Hematopoietic multipotent progenitor cell treated with erythropoietin and hydrocortisone succinate and interleukin-3 and kit ligand, for 4 days (in vitro differentiated cells): ENCODE results near the gene VKORC1L1.
"Not testable (repeated sequence)": the region's sequence is repeated elsewhere in the genome, so short reads cannot be mapped to it uniquely, and the experiment has no call there.

Experiments
- DNase-seq: peaks from one replicate; pipeline ENCODE4 v3.0.0-alpha.2; 2015

VKORC1L1 gene

DNA sequence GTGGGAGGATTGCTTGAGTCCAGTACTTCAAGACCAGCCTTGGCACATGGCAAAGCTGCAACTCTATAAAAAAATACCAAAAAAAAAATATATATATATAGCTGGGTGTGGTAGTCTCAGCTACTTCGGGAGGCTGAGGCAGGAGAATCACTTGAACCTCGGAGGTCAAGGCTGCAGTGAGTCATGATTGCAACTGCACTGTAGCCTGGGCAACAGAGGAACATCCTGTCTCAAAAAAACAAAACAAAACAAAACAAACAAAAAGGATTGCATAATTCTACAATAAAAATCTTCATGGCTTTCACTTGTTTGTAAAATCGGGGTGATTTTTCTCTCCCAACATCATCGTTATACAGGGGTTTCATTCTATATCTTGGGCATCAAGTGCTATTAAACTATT is 74.0 kb downstream of the VKORC1L1 start:
- DNase-seq, result no peak

GRCh38 chr7:65951837-65952578 is 79.1 kb downstream of the VKORC1L1 start:
- DNase-seq, result peak; percentile 66

DNA sequence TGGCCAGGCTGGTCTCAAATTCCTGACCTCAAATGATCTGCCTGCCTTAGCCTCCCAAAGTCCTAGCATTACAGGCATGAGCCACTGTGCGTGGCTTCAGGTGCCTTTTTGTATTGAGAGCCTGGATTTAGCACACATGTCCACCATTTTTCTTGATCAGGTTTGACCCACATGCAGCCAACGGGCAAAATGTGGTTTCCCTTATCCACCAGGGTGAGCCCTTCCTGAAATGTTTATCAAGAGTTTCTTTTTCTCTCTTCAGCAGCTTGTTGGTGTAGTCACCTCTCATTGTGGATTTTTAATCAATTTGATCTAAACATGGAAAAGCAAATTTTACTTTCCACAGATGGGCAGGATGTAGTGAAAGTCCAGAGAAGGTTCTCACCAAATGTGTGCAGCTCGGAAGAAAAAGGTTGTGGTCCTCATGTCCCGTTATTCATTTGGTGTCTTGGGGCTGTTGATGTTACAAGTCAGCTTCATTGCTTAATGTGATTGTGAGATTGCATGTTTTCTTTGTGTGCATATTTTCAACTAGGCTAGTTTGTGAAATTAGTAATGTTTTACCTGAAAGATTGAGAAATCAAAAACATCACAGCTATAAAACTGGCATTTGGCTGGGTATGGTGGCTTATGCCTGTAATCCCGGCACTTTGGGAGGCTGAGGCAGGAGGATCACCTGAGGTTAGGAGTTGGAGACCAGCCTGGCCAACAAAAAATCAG is 80.3 kb downstream of the VKORC1L1 start:
- DNase-seq, result peak; percentile 91

GRCh38 chr7:65953890-65954450 is 81.1 kb downstream of the VKORC1L1 start:
- DNase-seq, result peak; percentile 64

GRCh38 chr7:65955718-65956117 is 82.8 kb downstream of the VKORC1L1 start:
- no peak for DNase-seq

- no peak for DNase-seq
Observed at GRCh38 chr7:65960351-65961074, 87.6 kb downstream of the VKORC1L1 start.

DNA sequence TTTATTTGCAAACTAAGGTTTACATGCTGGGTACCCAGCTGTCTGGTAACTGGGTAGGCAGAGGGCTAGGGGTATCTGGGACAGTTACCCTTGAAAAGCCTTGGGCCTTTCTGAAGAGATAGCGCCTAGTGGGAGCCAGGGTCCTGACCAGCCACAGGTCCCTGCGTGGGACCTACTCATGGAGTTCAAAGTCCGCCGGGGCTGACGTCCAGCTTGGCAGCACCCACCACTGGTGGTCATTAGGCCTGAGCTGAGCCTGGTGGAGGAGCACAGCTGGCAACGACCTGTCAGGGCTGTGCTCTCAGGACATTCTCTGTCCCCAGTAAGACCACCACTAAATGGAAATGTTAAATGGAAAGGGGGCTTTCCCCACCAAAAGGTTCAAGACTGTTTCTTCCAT is 89.2 kb downstream of the VKORC1L1 start:
- no peak for DNase-seq

- DNase-seq, result not testable (repeated sequence)
Observed at GRCh38 chr7:65964671-65965070, 91.8 kb downstream of the VKORC1L1 start.

GRCh38 chr7:65966146-65966545 is 93.3 kb downstream of the VKORC1L1 start:
- no peak for DNase-seq

DNA sequence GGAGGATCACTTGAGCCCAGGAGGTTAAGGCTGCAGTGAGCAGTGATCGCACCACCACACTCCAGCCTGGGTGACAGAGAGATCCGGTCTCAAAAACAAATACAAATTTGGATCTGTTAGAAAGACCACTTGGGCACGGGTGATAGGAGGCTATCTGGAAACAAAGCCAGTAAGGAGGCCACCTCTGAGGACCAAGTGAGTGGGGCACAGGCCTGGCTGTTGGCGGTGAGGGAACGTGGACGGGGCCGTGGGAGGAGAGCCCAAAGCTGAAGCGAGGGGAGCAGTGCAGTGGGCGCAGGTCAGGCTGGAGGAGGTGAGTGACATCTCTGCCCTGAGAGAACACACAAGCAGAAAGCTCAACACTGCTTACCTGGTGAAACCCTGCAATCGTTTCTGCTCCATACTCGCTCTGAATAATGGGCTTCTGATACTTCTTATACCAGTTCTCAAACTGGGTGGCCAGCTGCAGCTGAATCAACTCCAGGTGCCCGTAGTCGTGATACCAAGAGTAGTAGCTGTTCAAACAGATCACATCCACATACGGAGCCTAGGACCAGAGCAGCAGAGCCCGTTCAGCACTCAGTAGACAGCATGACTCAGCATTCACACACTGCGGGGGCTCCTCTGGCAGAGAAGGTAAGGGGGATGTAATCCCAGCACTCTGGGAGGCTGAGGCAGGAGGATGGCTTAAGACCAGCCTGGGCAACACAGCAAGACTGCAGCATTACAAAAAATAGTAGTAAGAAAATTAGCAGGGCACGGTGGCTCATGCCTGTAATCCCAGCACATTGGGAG is 94.7 kb downstream of the VKORC1L1 start:
- no peak for DNase-seq

DNA sequence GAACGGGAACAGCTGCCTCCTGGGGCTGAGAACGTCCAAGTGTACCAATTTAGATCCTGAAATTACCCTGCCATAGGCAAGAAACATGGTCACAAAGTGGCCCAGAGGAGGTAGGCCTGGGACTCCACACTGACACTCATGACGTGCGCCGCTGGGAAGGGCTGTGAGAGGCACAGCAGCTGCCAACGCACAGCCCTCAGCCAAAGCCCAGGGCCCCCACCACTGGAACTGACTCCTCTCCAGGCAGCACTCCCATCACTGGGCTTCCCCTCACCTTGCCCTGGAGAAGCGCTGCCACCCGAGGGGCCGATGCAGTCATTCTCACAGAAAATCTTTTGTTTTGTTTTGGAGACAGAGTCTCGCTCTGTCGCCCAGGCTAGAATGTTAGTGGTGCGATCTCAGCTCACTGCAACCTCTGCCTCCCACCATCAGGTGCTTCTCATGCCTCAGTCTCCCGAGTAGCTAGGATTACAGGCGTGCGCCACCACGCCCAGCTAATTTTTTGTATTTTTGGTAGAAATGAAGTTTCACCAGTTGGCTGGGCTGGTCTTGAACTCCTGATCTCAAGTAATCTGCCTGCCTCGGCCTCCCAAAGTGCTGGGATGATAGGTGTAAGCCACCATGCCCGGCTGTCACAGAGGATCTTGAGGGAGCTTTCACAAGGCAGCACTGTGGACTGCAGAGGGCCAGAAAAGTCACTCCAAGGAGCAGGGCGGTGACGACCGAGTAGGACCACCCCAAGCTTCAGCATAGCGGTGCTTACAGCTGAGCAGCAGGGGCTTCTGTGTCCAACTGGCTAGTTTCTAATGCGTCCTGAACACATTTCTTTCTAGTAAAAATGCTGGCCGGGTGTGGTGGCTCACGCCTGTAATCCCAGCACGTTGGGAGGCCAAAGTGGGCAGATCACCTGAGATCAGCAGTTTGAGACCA is 95.6 kb downstream of the VKORC1L1 start:
- no peak for DNase-seq

DNA sequence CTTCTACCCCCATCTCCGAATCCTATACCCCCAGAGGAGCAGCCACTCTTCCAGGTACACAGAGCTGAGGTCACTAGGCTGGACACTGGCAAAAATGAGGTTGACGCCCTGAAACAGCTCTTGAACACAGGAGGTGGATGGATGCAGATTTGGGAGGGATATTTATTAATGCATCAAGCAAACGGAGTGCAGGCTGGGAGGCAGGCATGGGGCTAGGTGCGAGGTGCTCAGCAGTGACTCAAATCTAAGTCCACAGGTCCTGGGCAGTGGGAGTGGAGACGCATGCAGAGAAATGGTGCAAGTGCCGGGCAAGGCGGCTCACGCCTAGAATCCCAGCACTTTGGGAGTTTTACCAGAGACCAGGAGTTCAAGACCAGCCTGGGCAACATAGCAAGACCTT is 98.1 kb downstream of the VKORC1L1 start:
- no peak for DNase-seq

DNA sequence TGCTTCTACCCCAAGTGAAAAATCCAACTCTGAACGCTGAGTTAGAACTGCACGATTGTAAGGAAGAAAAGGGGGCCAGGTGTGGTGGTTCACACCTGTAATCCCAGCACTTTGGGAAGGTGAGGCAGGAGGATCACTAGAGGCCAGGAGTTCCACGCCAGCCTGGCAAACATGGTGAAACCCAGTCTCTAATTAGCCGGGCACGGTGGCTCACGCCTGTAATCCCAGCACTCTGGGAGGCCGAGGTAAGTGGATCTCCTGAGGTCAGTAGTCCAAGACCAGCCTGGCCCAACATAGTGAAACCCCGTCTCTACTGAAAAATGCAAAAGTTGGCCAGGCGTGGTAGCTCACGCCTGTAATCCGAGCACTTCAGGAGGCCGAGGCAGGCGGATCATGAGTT is 100.1 kb downstream of the VKORC1L1 start:
- no peak for DNase-seq

- DNase-seq, result no peak
Observed at GRCh38 chr7:65974191-65974801, 101.4 kb downstream of the VKORC1L1 start.

DNA sequence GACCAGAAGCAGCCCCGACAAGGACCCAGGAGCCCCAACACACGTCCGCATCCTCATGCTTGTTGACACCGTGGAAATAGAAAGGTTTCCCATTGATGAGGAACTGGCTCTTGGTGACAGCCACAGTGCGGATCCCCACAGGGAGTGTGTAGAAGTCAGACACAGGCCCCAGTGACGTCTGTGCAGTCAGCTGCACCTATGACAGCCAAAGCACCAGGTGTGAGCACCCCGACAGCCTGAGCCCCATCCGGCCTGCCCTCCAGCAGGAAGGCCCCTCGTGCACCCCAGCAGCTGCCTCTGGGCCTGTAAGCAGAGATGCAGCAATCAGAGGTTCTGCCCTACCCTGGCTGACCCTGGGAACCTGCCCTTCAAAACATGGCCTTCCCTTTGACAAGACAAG is 102.0 kb downstream of the VKORC1L1 start:
- no peak for DNase-seq

DNA sequence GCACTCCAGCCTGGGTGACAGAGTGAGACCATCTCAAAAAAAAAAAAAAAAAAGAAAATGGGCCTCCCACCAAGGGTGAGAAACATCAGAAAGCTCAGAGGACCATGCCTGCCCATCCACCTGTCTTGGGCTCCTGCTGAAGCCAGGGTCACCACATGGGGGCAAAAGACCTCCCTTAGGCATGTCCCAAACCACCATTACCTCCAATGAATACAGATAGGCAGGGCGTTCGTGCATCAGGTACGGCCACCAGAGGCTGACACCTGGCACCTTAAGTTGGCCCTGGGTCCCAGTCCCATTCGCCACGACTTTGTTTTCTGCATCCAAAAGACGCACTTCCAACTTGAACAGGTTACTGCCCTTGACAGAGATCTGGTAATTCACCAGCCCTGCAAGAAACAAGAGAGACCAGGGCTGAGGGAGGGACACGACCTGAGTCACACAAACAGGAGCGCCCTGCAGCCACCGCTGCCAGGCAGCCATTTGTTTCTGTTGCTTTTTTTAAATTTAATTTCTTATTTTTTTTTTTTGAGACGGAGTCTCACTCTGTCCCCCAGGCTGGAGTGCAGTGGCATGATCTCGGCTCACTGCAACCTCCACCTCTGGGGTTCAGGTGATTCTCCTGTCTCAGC is 103.1 kb downstream of the VKORC1L1 start:
- no peak for DNase-seq

DNA sequence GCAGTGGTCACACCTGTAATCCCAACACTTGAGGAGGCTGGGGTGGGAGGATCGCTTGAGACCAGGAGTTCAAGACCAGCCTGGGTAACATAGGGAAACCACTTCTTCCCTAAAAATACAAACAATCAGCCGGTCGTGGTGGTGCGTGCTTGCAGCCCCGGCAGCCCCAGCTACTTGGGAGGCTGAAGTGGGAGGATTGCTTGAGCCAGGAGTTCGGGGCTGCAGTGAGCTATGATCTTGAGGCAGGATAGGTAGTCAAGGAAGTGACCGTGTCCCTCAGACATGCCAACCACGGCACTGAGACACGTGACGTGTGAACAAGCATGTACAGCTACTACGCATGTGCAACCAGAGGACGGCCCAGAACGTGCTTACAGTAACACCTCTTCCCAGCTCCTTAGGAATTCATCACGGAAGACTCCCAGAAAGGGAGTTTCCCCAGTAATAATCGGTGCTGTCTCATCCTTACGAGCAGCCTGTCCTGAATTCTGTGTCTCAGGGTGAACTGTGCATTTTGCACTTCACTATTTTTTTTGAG is 103.9 kb downstream of the VKORC1L1 start:
- no peak for DNase-seq

DNA sequence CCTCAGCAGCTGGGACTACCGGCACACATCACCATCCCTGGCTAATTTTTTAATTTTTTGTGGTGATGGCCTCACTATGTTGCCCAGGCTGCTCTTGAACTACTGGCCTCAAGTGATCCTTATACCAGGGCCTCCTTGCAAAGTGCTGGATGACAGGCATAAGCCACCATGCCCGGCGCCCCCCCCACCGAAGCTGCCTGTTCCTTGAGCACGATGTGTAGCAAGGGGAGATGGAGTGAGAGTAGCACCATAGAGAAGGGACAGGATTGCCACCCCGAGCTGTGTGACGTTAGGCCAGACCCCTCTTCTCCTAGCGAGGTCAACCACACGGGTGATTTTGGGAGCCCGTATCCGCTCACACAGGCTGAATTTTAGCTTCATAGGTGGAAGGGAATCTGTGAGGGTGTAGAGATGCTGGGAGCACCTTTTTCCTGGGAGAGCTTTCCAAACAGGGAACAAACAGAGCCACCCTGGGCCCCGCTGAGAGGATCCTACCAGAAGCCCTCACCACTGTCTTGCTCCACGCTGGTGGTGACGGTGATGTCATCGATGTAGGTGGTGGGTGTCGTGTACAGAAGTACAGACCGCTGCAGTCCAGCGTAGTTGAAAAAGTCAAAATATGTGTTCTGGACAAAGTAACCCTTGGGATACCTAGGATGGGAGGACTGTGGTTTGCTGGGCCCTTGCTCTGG is 106.2 kb downstream of the VKORC1L1 start:
- DNase-seq, result no peak
